Right ventricle myocardium inferior (tissue), 1 donor: ENCODE results near the gene OR2A25. TPM values are rescaled to one million over a fixed set of nuclear protein-coding genes. Genes with fewer than 3 reads are reported as not detected.
"Not testable (repeated sequence)": the region's sequence is repeated elsewhere in the genome, so short reads cannot be mapped to it uniquely, and the experiment has no call there.

Source experiments
- ATAC-seq: fragments of 200-7000 bp; cut with Tn5 transposase; one replicate; pipeline ENCODE4 v1.9.1; 2020; ENCODE audit warnings: mild to moderate bottlenecking, moderate library complexity
- DNase-seq: peaks from one replicate; pipeline ENCODE4 v3.0.0; 2021; ENCODE audit errors: missing footprints
- intact Hi-C: fragments of 100-400 bp; cut with DNase I; formaldehyde crosslinking; loops from one replicate; pipeline ENCODE4 v1.11.0; 2022
- total RNA-seq: library from RNA; stranded (reverse); fragmentation: NEBNext Ultra II Directional; extraction: Animal tissue kit (Norgen Biotek cat#: 25700); gene quantifications from one replicate; pipeline ENCODE4 v1.2.1, GENCODE V29; 2021
- donor health status: DM: no; HTN: yes; CAD: no; lungs with severe emphysema.

Gene OR2A25
- total RNA-seq, 1 donor from 2014 or later = not detected

GRCh38 chr7:144050884-144051283, 18.7 kb upstream of the OR2A25 start:
- ATAC-seq, intact Hi-C loops, DNase-seq: not testable (repeated sequence)

- intact Hi-C loops = no loop called here
- DNase-seq = no peak
- ATAC-seq = no peak
Measured at GRCh38 chr7:144057954-144058353, 11.7 kb upstream of the OR2A25 start.

GRCh38 chr7:144063710-144064109, 5.9 kb upstream of the OR2A25 start:
- ATAC-seq (no peak), DNase-seq (no peak)
- intact Hi-C loops = no loop called here

- DNase-seq (no peak), ATAC-seq (no peak)
- intact Hi-C loops = no loop called here
Measured at GRCh38 chr7:144069953-144070352, 342 bp downstream of the OR2A25 start.

- ATAC-seq (no peak), DNase-seq (no peak)
- intact Hi-C loops = no loop called here
Measured at GRCh38 chr7:144074374-144074773, 4.8 kb downstream of the OR2A25 start.

- no peak for ATAC-seq
- intact Hi-C loops = no loop called here
- no peak for DNase-seq
Measured at GRCh38 chr7:144085978-144086377, 16.4 kb downstream of the OR2A25 start, which contains the start of gene OR2A12. TSS of gene OR2A12 (plus strand) at chr7:144086278. CDS start at chr7:144095108, 8,830 bp downstream.

GRCh38 chr7:144086730-144087129, 17.1 kb downstream of the OR2A25 start:
- no peak for DNase-seq
- intact Hi-C loops = no loop called here
- no peak for ATAC-seq

- no peak for DNase-seq
- ATAC-seq = no peak
- intact Hi-C loops = no loop called here
Measured at GRCh38 chr7:144087230-144087629, 17.6 kb downstream of the OR2A25 start.

GRCh38 chr7:144090667-144091066, 21.1 kb downstream of the OR2A25 start:
- intact Hi-C loops = no loop called here
- ATAC-seq = no peak

GRCh38 chr7:144098776-144099175, 29.2 kb downstream of the OR2A25 start:
- intact Hi-C loops = no loop called here
- DNase-seq (no peak), ATAC-seq (no peak)

More at GRCh38 chr7:144090667-144091066, 21.1 kb downstream of the OR2A25 start:
- DNase-seq = no peak

- DNase-seq (no peak), ATAC-seq (no peak)
- intact Hi-C loops = no loop called here
Measured at GRCh38 chr7:144100607-144101006, 31.0 kb downstream of the OR2A25 start.

GRCh38 chr7:144102041-144102440, 32.4 kb downstream of the OR2A25 start:
- intact Hi-C loops = no loop called here
- no peak for DNase-seq

GRCh38 chr7:144105211-144105610, 35.6 kb downstream of the OR2A25 start:
- intact Hi-C loops = no loop called here
- ATAC-seq (no peak), DNase-seq (no peak)

More at GRCh38 chr7:144102041-144102440, 32.4 kb downstream of the OR2A25 start:
- no peak for ATAC-seq

GRCh38 chr7:144109283-144109682, 39.7 kb downstream of the OR2A25 start, which contains the start of gene OR2A2:
TSS of gene OR2A2 (plus strand) at chr7:144109583. CDS start at chr7:144109583, 0 bp downstream.
- ATAC-seq (no peak), DNase-seq (no peak)
- intact Hi-C loops = no loop called here

- intact Hi-C loops = no loop called here
- no peak for DNase-seq
- no peak for ATAC-seq
Measured at GRCh38 chr7:144110272-144110671, 40.7 kb downstream of the OR2A25 start.

GRCh38 chr7:144113651-144114050, 44.0 kb downstream of the OR2A25 start:
- ATAC-seq = no peak
- DNase-seq = no peak
- intact Hi-C loops = no loop called here

GRCh38 chr7:144118341-144118740, 48.7 kb downstream of the OR2A25 start:
- intact Hi-C loops = no loop called here
- no peak for DNase-seq
- ATAC-seq = no peak

- ATAC-seq (no peak), DNase-seq (no peak)
- intact Hi-C loops = no loop called here
Measured at GRCh38 chr7:144122876-144123275, 53.3 kb downstream of the OR2A25 start, which contains the start of gene OR2A14. TSS of gene OR2A14 (plus strand) at chr7:144123176. CDS start at chr7:144129113, 5,937 bp downstream.
